PFSK-1 (cell line): ENCODE data around the gene IVNS1ABP.

Experiments used
- FOXP2 ChIP-seq: optimal IDR thresholded peaks from 2 replicates; pipeline ENCODE3; 2011; ENCODE audit warnings: borderline replicate concordance, control low read depth, inconsistent platforms; ENCODE audit not compliant: insufficient read depth; ENCODE audit errors: extremely low read length, extremely low read depth
- POLR2AphosphoS5 ChIP-seq: IDR thresholded peaks from 2 replicates; pipeline ENCODE4 v1.6.1; 2012; ENCODE audit warnings: low read depth, mild to moderate bottlenecking, control low read depth, low read length, moderate library complexity
- REST ChIP-seq, 2 experiments: IDR thresholded peaks; 2 replicates each; pipeline versions ENCODE4 v1.6.1 to v1.8.0; 2011 to 2012; ENCODE audit warnings: low read depth in 2 of 2, low read length in 2 of 2, control low read depth in 1 of 2, inconsistent platforms in 1 of 2, mild to moderate bottlenecking in 1 of 2, moderate library complexity in 1 of 2; ENCODE audit not compliant: insufficient read depth in 1 of 2
- SIN3A ChIP-seq: IDR thresholded peaks from 2 replicates; pipeline ENCODE4 v1.6.1; 2012; ENCODE audit warnings: mild to moderate bottlenecking, low read length, moderate library complexity, borderline replicate concordance; ENCODE audit not compliant: insufficient read depth
- TAF1 ChIP-seq: IDR thresholded peaks from 2 replicates; pipeline ENCODE4 v1.6.1; 2012; ENCODE audit warnings: low read length, control low read depth, borderline replicate concordance; ENCODE audit not compliant: insufficient read depth

- no peak for TF ChIP-seq POLR2AphosphoS5
- no peak for TF ChIP-seq SIN3A
- TF ChIP-seq REST (IDR thresholded peaks at IDR 0.05; ENCODE audit: insufficient read depth in 1 of 2, low read depth in 2 of 2, low read length in 2 of 2), result no peak
- no peak for TF ChIP-seq TAF1
- no peak for TF ChIP-seq FOXP2
Observed at GRCh38 chr1:185291652-185292051, 25.4 kb downstream of the IVNS1ABP start.
